Cardiac fibroblast (primary cell): ENCODE measurements around the gene BTG4.

Experiments used
- DNase-seq, 2 donors: peaks; one replicate each; pipeline versions ENCODE4 v3.0.0 to v3.0.0-alpha.2; 2010; ENCODE audit warnings: low read depth in 2 of 2
- H3K4me3 ChIP-seq, 2 donors: replicated peaks in 1 of 2; 1 replicate in 1 of 2; 2 replicates in 1 of 2; pipeline ENCODE4 v1.5.1; 2011; ENCODE audit warnings: low read depth in 2 of 2, low read length in 2 of 2, mild to moderate bottlenecking in 2 of 2, moderate library complexity in 1 of 2
- TF ChIP-seq, protein P1 (sequence below): IDR thresholded peaks from one replicate; pipeline ENCODE4 v1.5.1; 2011; ENCODE audit warnings: low read depth, mild to moderate bottlenecking, low read length, inconsistent platforms

Gene BTG4

GRCh38 chr11:111541254-111542061 lies 29.3 kb upstream of the BTG4 start:
- DNase-seq: peak; percentile 46 to 90
- H3K4me3 ChIP-seq: peak overlapping the region; percentile 53 to 58
- TF ChIP-seq, protein P1, sequence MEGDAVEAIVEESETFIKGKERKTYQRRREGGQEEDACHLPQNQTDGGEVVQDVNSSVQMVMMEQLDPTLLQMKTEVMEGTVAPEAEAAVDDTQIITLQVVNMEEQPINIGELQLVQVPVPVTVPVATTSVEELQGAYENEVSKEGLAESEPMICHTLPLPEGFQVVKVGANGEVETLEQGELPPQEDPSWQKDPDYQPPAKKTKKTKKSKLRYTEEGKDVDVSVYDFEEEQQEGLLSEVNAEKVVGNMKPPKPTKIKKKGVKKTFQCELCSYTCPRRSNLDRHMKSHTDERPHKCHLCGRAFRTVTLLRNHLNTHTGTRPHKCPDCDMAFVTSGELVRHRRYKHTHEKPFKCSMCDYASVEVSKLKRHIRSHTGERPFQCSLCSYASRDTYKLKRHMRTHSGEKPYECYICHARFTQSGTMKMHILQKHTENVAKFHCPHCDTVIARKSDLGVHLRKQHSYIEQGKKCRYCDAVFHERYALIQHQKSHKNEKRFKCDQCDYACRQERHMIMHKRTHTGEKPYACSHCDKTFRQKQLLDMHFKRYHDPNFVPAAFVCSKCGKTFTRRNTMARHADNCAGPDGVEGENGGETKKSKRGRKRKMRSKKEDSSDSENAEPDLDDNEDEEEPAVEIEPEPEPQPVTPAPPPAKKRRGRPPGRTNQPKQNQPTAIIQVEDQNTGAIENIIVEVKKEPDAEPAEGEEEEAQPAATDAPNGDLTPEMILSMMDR: no peak

DNA sequence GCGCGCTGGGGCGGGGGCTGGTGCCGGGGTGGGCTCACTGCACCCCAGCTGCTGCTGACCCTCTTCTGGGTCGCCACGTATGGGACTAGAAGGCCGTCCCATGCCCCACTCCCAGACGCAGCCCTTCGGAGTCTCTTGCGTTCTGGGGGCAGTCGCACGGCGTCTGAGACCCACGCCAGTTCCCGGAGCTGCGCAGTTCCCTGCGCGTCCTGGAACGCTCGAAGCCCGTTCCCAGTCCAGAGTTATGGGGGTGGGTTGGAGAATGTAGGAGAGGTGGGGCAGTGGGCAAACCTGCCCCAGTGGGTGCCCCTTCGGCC lies 28.7 kb upstream of the BTG4 start:
- no peak for DNase-seq
- TF ChIP-seq, protein P1: no peak

DNA sequence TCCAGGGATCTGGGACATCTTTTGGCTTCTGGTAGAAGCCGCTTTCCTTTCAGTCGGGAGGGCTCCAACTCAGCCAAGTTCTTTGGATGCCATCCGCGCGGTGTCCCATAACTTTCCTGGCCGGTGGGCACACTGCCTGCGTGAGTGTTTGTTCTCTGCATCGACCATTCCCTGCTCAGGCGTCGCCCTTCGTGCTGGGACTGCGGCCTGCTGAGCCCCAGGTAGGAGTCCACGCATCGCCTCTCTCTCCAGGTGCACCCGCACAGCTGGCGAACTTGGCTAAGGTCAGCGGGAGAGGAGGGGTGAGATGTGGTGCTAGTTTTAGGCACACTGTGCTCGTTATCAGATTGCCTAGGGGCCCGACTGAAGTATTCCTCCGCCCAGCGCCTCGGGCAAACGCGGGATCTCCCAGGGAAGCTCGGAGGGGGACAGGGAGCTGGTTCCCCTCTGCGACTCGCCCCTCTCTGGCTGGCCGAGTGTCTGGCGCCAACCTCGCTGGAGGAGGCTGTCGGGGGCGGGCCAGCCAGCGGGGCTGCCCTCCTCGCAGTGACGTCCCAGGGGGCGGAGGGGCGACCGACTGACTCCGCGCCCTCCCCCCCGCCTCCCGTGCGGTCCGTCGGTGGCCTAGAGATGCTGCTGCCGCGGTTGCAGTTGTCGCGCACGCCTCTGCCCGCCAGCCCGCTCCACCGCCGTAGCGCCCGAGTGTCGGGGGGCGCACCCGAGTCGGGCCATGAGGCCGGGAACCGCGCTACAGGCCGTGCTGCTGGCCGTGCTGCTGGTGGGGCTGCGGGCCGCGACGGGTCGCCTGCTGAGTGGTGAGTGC lies 28.1 kb upstream of the BTG4 start, which contains the start of gene LAYN:
TSS of gene LAYN (plus strand) at position 607 of the 823 bp plus-strand sequence. CDS start at position 731, 124 bp downstream.
- TF ChIP-seq, protein P1: no peak
- DNase-seq: peak in 1 of 2 donors; percentile 47
- peak within 1 kb of the TSS; percentile 53 to 58 for H3K4me3 ChIP-seq

More for the DNA sequence above, 28.7 kb upstream of the BTG4 start:
- peak overlapping the region; percentile 53 to 58 for H3K4me3 ChIP-seq

DNA sequence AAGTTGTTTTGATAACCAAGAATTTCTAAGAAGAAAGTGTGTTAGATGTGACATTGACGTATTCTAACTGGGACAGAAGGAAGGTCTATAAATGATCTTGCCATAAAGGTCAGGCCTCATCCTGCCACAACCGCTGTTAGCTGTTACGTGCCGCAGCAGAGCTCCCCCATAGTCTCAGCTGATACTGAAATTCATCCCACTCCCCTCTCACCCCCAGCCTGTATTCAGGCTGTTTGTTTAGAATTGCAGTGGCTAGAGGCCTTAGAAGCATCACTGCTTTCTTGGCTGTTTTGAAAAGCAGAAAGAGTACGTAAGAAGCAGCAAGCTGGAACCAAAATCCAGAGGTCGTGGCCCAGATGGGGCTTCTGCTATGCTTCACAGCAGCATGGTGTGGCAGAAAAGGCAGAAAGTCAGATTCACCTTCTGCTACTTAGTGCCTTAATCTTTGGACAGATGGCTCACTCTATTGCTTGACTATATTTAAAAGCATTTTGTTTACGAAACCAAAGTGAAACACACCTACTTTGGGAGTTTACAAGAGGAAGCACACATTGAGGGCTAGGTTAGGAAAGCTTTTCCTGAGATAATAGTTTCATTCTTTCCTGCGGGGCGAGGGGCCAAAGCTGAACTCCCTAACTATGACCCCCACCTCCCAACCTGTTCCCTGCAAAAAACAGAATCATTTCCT lies 27.4 kb upstream of the BTG4 start:
- H3K4me3 ChIP-seq: no peak overlapping the region
- DNase-seq: no peak
- TF ChIP-seq, protein P1: no peak

- TF ChIP-seq, protein P1: no peak
- no peak for DNase-seq
- H3K4me3 ChIP-seq: no peak overlapping the region
Observed at GRCh38 chr11:111538407-111539114, 26.4 kb upstream of the BTG4 start.

GRCh38 chr11:111537336-111537860 lies 25.2 kb upstream of the BTG4 start:
- TF ChIP-seq, protein P1: no peak

More at GRCh38 chr11:111537336-111537860, 25.2 kb upstream of the BTG4 start:
- no peak for DNase-seq
- no peak overlapping the region for H3K4me3 ChIP-seq
